ENCODE measurements around the gene FLYWCH1.

The FLYWCH1 gene

GRCh38 chr16:2987286-2987685, 75.6 kb downstream of the FLYWCH1 start:
- no peak for DNase-seq

GRCh38 chr16:2987833-2988232, 76.1 kb downstream of the FLYWCH1 start:
- DNase-seq = no peak

GRCh38 chr16:2988590-2989099, 76.9 kb downstream of the FLYWCH1 start:
- no peak for DNase-seq

- DNase-seq = no peak
Measured at GRCh38 chr16:2990891-2991290, 79.2 kb downstream of the FLYWCH1 start.

- DNase-seq = no peak
Measured at GRCh38 chr16:2991566-2992261, 80.0 kb downstream of the FLYWCH1 start.

GRCh38 chr16:2992383-2993081, 80.8 kb downstream of the FLYWCH1 start:
- DNase-seq = no peak

GRCh38 chr16:2996298-2996697, 84.6 kb downstream of the FLYWCH1 start:
- DNase-seq = no peak

- DNase-seq = no peak
Measured at GRCh38 chr16:2999929-3000328, 88.2 kb downstream of the FLYWCH1 start.

- DNase-seq = no peak
Measured at GRCh38 chr16:3000540-3000939, 88.8 kb downstream of the FLYWCH1 start.
